ENCODE data around the gene IZUMO4. TPM values are rescaled to one million over a fixed set of nuclear protein-coding genes. Genes with fewer than 3 reads are reported as not detected.

The IZUMO4 gene
- total RNA-seq, 1 experiment from 2014 or later, result 1.5 TPM

DNA sequence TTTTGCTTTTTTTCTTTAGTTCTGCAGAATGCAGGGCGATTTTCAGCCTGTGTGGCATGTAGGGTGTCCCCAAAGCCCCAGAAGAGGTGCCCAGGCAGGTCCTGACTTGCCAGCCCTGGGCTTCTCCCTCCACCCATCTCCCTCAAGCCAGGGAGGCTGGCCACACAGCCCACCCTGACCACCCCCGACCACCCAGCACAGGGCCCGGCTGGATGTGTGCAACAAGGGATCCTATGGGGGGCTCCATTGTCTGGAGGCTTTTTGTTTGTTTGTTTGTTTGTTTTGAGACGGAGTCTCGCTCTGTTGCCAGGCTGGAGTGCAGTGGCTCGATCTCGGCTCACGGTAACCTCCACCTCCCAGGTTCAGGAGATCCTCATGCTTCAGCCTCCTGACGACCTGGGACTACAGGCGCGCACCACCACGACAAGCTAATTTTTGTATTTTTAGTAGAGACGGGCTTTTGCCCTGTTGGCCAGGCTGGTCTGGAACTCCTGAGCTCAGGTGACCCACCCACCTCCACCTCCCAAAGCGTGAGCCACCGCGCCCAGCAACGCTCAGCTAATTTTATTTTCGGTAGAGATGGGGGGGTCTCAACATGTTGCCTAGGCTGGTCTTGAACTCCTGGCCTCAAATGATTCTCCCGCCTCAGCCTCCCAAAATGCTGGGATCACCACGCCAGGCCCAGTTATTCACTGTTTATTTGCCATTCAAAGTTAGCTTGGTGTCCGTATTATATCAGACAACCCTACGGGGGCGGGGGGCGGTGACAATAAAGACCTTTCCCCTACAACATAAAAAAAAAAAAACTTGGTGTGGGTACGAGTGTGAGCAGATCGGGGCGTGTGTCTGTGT is 37.9 kb upstream of the IZUMO4 start:
- Histone ChIP-seq H3K9me3 (ENCODE audit: insufficient read depth, low read depth) (no peaks in the 10 kb centered on the region), H3K4me1 (replicated peaks; ENCODE audit: insufficient read depth) (peaks cover 37% of the 10 kb centered on the region), H2AFZ (no peak overlapping the region), H3K36me3 (ENCODE audit: low read depth) (no peaks in the 10 kb centered on the region), H3F3A (ENCODE audit: insufficient read depth, low read depth) (peaks cover 17% of the 10 kb centered on the region; the same call in 1 of the 2 replicates), H3K4me2 (peak overlapping the region; percentile 80), H3K27ac (peak overlapping the region; percentile 100), H3K9me2 (ENCODE audit: insufficient read depth) (no peaks in the 10 kb centered on the region), H3K79me2 (ENCODE audit: low read depth) (0 out of 2 replicates have a peak, but pooled peaks cover 6% of the 10 kb centered on the region), H4K20me1 (ENCODE audit: insufficient read depth) (no peaks in the 10 kb centered on the region), H3K4me3 (peak overlapping the region; percentile 44; the same call in 1 of the 2 replicates), H3K27me3 (ENCODE audit: insufficient read depth, low read depth) (no peaks in the 10 kb centered on the region)
- POLR2A ChIA-PET (ENCODE audit: unreplicated experiment), result interaction anchor here (0.7 kb wide), 1 partner anchor 30 kb away, joined by 3 read pairs; no protein-coding TSS in a partner anchor
- TF ChIP-seq EZH2 (IDR thresholded peaks at IDR 0.05; ENCODE audit: low read depth), result no peak
- TF ChIP-seq, protein P1, sequence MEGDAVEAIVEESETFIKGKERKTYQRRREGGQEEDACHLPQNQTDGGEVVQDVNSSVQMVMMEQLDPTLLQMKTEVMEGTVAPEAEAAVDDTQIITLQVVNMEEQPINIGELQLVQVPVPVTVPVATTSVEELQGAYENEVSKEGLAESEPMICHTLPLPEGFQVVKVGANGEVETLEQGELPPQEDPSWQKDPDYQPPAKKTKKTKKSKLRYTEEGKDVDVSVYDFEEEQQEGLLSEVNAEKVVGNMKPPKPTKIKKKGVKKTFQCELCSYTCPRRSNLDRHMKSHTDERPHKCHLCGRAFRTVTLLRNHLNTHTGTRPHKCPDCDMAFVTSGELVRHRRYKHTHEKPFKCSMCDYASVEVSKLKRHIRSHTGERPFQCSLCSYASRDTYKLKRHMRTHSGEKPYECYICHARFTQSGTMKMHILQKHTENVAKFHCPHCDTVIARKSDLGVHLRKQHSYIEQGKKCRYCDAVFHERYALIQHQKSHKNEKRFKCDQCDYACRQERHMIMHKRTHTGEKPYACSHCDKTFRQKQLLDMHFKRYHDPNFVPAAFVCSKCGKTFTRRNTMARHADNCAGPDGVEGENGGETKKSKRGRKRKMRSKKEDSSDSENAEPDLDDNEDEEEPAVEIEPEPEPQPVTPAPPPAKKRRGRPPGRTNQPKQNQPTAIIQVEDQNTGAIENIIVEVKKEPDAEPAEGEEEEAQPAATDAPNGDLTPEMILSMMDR (conservative IDR thresholded peaks at IDR 0.05), result no peak
- CTCF ChIA-PET, result no interaction called here
- DNase-seq, result no peak
- intact Hi-C loops (cut with micrococcal nuclease; ENCODE audit: unreplicated experiment), result no loop called here
- BruUV-seq (replicated peaks), result no TSS peak

DNA sequence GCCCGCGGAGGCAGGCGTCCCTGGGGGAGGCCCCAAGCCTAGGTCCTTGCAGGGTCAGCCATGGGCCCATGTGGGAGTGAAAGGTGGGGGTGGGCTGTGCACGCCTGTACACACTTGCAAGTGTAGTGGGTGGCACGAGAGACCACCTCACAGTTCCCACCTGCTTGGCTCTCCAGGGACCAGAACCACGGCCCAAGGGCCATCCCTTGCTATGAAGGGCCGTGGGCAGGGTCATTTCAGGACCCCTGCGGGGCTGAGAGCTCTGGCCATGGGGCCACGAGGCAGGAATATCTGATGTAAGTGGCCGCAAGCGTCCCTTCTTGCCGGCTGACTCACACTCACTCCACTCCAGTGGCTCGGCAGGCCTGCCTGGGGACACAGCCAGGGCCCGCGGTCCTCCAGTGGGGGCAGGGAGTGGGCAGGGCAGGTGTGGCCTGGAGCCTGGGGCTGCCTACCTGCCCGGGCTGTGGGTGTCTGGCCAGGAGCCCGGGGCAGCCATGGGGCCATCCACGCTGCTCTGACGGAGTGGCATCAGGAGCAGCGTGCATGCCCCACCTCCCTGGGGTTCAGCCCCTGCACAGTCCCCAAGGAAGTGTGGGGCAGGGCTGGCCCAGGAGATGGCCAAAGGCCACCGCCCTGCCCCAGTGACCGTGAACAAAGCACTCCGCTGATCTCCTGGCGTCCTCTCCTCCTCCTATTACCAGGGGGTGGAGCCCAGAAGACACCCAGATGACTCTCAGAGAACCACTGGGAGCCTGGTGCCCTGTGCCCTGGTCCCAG is 37.1 kb upstream of the IZUMO4 start:
- no peak for TF ChIP-seq EZH2 (IDR thresholded peaks at IDR 0.05; ENCODE audit: low read depth)
- TF ChIP-seq, protein P1 (conservative IDR thresholded peaks at IDR 0.05), result no peak
- no peaks in the 10 kb centered on the region for H3K9me3 ChIP-seq (ENCODE audit: insufficient read depth, low read depth)
- H3K79me2 ChIP-seq (ENCODE audit: low read depth), result 0 out of 2 replicates have a peak, but pooled peaks cover 6% of the 10 kb centered on the region
- peak overlapping the region; percentile 80 for H3K4me2 ChIP-seq
- TSS peak; percentile 51 for BruUV-seq (replicated peaks)
- ChIA-PET CTCF (no interaction called here), POLR2A (ENCODE audit: unreplicated experiment) (interaction anchor here (0.7 kb wide), 1 partner anchor 31 kb away, joined by 3 read pairs; no protein-coding TSS in a partner anchor)
- DNase-seq, result peak; percentile 81 to 94
- no peaks in the 10 kb centered on the region for H3K9me2 ChIP-seq (ENCODE audit: insufficient read depth)
- peak overlapping the region; percentile 73; the same call in 1 of the 2 replicates for H3K4me3 ChIP-seq
- intact Hi-C loops (cut with micrococcal nuclease; ENCODE audit: unreplicated experiment), result loop anchor here (2.0 kb wide), 2 partner anchors 31 to 41 kb away; no protein-coding TSS in a partner anchor
- peaks cover 36% of the 10 kb centered on the region for H3K4me1 ChIP-seq (replicated peaks; ENCODE audit: insufficient read depth)
- H2AFZ ChIP-seq, result no peak overlapping the region
- H3K36me3 ChIP-seq (ENCODE audit: low read depth), result no peaks in the 10 kb centered on the region
- H3F3A ChIP-seq (ENCODE audit: insufficient read depth, low read depth), result peaks cover 17% of the 10 kb centered on the region; the same call in 1 of the 2 replicates
- no peaks in the 10 kb centered on the region for H4K20me1 ChIP-seq (ENCODE audit: insufficient read depth)
- H3K27me3 ChIP-seq (ENCODE audit: insufficient read depth, low read depth), result no peaks in the 10 kb centered on the region
- peak overlapping the region; percentile 100 for H3K27ac ChIP-seq

DNA sequence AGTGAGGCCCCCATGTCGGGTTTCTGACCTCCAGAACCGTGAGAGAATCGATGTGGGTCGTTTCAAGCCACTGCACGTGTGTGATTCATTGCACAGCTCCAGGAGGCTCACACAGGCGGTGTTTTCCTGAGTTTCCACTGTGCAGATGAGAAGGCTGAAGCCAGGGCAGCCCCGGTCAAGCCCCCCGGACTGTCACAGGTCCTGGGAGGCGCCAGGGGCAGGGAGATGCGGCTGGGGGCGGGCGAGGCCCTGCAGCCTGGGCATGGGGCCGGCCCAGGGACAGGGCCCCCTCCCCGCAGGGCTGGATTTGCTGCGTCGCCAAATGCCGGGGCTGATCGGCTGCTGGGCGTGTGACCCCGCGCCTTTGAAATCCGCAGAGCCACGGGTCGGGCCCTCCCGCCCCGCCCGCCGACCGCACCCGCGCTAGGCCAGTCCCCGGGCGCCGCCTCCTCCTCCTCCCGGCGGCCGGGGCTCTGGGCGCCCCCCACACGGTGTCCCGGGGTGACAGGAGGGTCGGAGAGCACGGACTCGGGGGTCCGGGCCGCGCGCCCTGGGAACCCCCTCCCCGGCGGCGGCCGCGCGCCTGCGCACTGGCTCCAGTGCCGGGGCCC is 35.7 kb upstream of the IZUMO4 start:
- Histone ChIP-seq H3K9me3 (ENCODE audit: insufficient read depth, low read depth) (no peaks in the 10 kb centered on the region), H3K4me2 (peak overlapping the region; percentile 80), H3K27me3 (ENCODE audit: insufficient read depth, low read depth) (no peaks in the 10 kb centered on the region), H3K9me2 (ENCODE audit: insufficient read depth) (no peaks in the 10 kb centered on the region), H3K36me3 (ENCODE audit: low read depth) (no peaks in the 10 kb centered on the region), H3K4me3 (peak overlapping the region; percentile 73), H3F3A (ENCODE audit: insufficient read depth, low read depth) (peaks cover 17% of the 10 kb centered on the region; the same call in 1 of the 2 replicates), H3K27ac (peak overlapping the region; percentile 100), H2AFZ (peak overlapping the region; percentile 48; the same call in 1 of the 2 replicates), H4K20me1 (ENCODE audit: insufficient read depth) (no peaks in the 10 kb centered on the region), H3K4me1 (replicated peaks; ENCODE audit: insufficient read depth) (peaks cover 27% of the 10 kb centered on the region), H3K79me2 (ENCODE audit: low read depth) (0 out of 2 replicates have a peak, but pooled peaks cover 6% of the 10 kb centered on the region)
- peak in 1 of 2 experiments; percentile 37 for DNase-seq
- TF ChIP-seq, protein P1 (conservative IDR thresholded peaks at IDR 0.05), result no peak
- no peak for TF ChIP-seq EZH2 (IDR thresholded peaks at IDR 0.05; ENCODE audit: low read depth)
- ChIA-PET POLR2A (ENCODE audit: unreplicated experiment) (no interaction called here), CTCF (interaction anchor here (0.6 kb wide), 2 partner anchors 25 to 200 kb away, joined by 3 to 4 read pairs; no protein-coding TSS in a partner anchor)
- no TSS peak for BruUV-seq (replicated peaks)
- intact Hi-C loops (cut with micrococcal nuclease; ENCODE audit: unreplicated experiment), result loop anchor here (2.0 kb wide), 2 partner anchors 32 to 42 kb away; no protein-coding TSS in a partner anchor

Data from PC-9 (cell line).